ENCODE results near the gene SACS.
"Not testable (repeated sequence)": the region's sequence is repeated elsewhere in the genome, so short reads cannot be mapped to it uniquely, and the experiment has no call there.

The SACS gene

DNA sequence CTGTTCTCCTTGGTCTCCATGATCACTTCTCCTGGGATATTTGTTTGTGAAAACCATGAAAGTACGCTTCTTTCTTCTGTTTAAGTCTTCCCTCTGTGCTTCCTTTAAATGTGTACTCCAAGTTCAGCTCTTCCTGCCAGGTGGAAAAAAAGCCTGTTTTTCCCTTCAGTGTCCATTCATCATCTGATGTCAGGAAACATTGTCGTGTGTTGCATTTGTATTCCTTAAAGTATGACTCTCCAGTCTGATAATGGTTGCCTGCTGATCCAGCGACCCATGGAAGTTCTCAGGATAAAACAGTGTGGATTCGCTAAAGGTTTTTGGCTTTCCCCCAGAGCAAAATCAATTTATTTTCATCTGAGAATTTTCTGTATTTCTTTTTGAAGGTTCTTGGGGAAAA lies 22.3 kb downstream of the SACS start:
- no peaks in the 10 kb centered on the region for H3K9me3 Mint-ChIP-seq
- H3K36me3 Mint-ChIP-seq (ENCODE audit: low read depth), result no peaks in the 10 kb centered on the region
- H3K4me3 Mint-ChIP-seq, result no peak overlapping the region
- H3K27ac Mint-ChIP-seq, result no peak overlapping the region
- no peaks in the 10 kb centered on the region for H3K4me1 Mint-ChIP-seq (ENCODE audit: low read depth)
- H3K27me3 Mint-ChIP-seq, result no peaks in the 10 kb centered on the region
- intact Hi-C loops (cut with micrococcal nuclease), result no loop called here

GRCh38 chr13:23408026-23408425 lies 25.5 kb downstream of the SACS start:
- no peak overlapping the region for H3K4me3 Mint-ChIP-seq
- H3K36me3 Mint-ChIP-seq (ENCODE audit: low read depth), result no peaks in the 10 kb centered on the region
- no peaks in the 10 kb centered on the region for H3K9me3 Mint-ChIP-seq
- H3K4me1 Mint-ChIP-seq (ENCODE audit: low read depth), result no peaks in the 10 kb centered on the region
- H3K27ac Mint-ChIP-seq, result no peak overlapping the region
- intact Hi-C loops (cut with micrococcal nuclease), result loop anchor here (5.0 kb wide), 1 partner anchor 464 kb away; no protein-coding TSS in a partner anchor
- H3K27me3 Mint-ChIP-seq, result peaks cover 1% of the 10 kb centered on the region

- H3K4me3 Mint-ChIP-seq; H3K27me3 Mint-ChIP-seq; H3K27ac Mint-ChIP-seq; intact Hi-C loops (cut with micrococcal nuclease); H3K4me1 Mint-ChIP-seq (ENCODE audit: low read depth); H3K36me3 Mint-ChIP-seq (ENCODE audit: low read depth): not testable (repeated sequence)
- peaks cover 15% of the 10 kb centered on the region for H3K9me3 Mint-ChIP-seq
Observed at GRCh38 chr13:23401156-23401555, 32.3 kb downstream of the SACS start.

- Mint-ChIP-seq H3K27ac (peak overlapping the region; percentile 14), H3K4me1 (ENCODE audit: low read depth) (peaks cover 7% of the 10 kb centered on the region), H3K36me3 (ENCODE audit: low read depth) (no peaks in the 10 kb centered on the region), H3K27me3 (peaks cover 1% of the 10 kb centered on the region), H3K9me3 (peaks cover 15% of the 10 kb centered on the region), H3K4me3 (no peak overlapping the region)
- intact Hi-C loops (cut with micrococcal nuclease), result no loop called here
Observed at GRCh38 chr13:23399347-23399746, 34.2 kb downstream of the SACS start.

- Mint-ChIP-seq H3K4me1 (ENCODE audit: low read depth) (peaks cover 7% of the 10 kb centered on the region), H3K27ac (no peak overlapping the region), H3K9me3 (peaks cover 11% of the 10 kb centered on the region), H3K4me3 (no peak overlapping the region), H3K36me3 (ENCODE audit: low read depth) (no peaks in the 10 kb centered on the region), H3K27me3 (no peaks in the 10 kb centered on the region)
- intact Hi-C loops (cut with micrococcal nuclease), result no loop called here
Observed at GRCh38 chr13:23394821-23395220, 38.7 kb downstream of the SACS start.

DNA sequence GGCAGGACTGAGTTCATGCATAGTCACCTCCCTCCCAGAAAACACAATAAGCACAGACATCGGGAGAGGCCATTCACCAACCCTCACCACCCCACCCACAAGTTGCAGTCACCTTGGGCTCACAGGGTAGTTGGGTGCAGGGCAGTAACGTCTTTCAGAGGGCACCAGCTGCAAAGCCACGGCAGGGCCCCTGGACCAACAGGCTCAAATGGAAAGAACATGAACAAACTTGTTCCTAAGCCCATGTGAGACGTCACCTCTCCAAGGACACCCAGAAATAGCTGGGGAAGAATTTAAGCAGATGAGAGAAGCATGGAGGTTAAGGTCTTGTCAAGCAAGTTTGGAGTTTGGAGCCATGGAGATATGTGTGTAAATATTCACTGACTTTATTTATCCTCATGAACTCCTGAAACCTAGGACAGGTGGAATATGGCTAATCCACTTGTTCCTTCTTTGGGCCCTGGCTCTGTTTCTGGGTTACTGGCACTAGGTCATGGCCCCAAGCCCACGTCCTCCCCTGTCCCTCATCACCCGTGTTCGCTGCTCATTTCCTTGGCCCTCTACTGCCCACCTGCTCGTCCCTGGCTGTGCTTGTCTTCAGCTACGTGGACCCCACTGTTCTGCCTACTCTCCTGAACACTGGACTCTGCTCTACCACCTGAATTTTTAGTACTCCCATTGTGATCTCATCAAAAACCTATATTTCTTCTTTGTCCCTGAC lies 40.4 kb downstream of the SACS start:
- H3K4me1 Mint-ChIP-seq (ENCODE audit: low read depth), result no peaks in the 10 kb centered on the region
- H3K27ac Mint-ChIP-seq, result no peak overlapping the region
- no peaks in the 10 kb centered on the region for H3K36me3 Mint-ChIP-seq (ENCODE audit: low read depth)
- H3K9me3 Mint-ChIP-seq, result no peaks in the 10 kb centered on the region
- no peak overlapping the region for H3K4me3 Mint-ChIP-seq
- no peaks in the 10 kb centered on the region for H3K27me3 Mint-ChIP-seq
- intact Hi-C loops (cut with micrococcal nuclease), result no loop called here

DNA sequence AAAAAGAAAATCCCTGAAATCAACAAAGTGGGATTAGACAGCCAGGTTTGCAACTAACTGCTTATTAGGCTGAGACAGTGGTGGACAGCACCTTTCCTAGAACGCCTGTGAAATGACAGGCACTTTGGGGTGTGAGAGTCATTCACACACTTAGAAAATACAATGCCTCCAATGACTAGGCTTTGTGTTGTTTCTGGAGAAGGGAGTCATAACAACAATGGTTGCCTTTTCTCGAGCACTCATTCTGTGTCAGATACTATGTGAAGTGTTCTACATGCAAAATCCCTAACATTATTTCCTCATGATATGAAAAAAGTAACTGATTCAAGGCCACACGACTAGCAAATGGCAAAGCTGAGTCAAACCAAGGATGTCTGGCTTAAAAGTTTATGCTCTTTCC lies 41.2 kb downstream of the SACS start:
- intact Hi-C loops (cut with micrococcal nuclease), result no loop called here
- H3K4me3 Mint-ChIP-seq, result no peak overlapping the region
- H3K27ac Mint-ChIP-seq, result no peak overlapping the region
- no peaks in the 10 kb centered on the region for H3K36me3 Mint-ChIP-seq (ENCODE audit: low read depth)
- no peaks in the 10 kb centered on the region for H3K9me3 Mint-ChIP-seq
- no peaks in the 10 kb centered on the region for H3K4me1 Mint-ChIP-seq (ENCODE audit: low read depth)
- no peaks in the 10 kb centered on the region for H3K27me3 Mint-ChIP-seq

DNA sequence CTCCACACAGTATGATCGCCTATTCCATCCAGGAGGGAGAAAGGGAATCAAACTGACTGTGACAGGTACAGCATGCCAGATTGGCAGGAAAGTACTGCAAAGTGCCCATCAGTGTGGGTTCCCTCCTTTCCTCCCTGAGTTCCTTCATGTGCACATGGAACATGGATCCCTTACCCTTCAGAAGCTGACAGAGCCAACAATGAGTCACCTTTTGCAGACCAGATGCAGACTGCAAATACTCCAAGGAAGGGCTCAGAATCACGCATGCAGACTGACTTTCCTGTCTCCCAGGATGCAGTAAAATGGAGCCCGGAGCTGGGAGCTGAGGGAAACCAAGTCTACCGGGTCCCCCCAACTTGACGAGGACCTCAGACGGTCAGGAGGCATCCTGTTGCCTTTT lies 41.8 kb downstream of the SACS start:
- Mint-ChIP-seq H3K4me3 (no peak overlapping the region), H3K27ac (no peak overlapping the region), H3K9me3 (no peaks in the 10 kb centered on the region), H3K36me3 (ENCODE audit: low read depth) (no peaks in the 10 kb centered on the region), H3K4me1 (ENCODE audit: low read depth) (no peaks in the 10 kb centered on the region), H3K27me3 (no peaks in the 10 kb centered on the region)
- intact Hi-C loops (cut with micrococcal nuclease), result no loop called here

GRCh38 chr13:23386533-23386932 lies 47.0 kb downstream of the SACS start:
- peaks cover 4% of the 10 kb centered on the region for H3K27me3 Mint-ChIP-seq
- H3K4me1 Mint-ChIP-seq (ENCODE audit: low read depth), result no peaks in the 10 kb centered on the region
- no peaks in the 10 kb centered on the region for H3K9me3 Mint-ChIP-seq
- H3K36me3 Mint-ChIP-seq (ENCODE audit: low read depth), result no peaks in the 10 kb centered on the region
- no peak overlapping the region for H3K4me3 Mint-ChIP-seq
- intact Hi-C loops (cut with micrococcal nuclease), result no loop called here
- no peak overlapping the region for H3K27ac Mint-ChIP-seq

GRCh38 chr13:23385931-23386330 lies 47.6 kb downstream of the SACS start:
- Mint-ChIP-seq H3K27me3 (peaks cover 4% of the 10 kb centered on the region), H3K4me3 (no peak overlapping the region), H3K36me3 (ENCODE audit: low read depth) (no peaks in the 10 kb centered on the region), H3K4me1 (ENCODE audit: low read depth) (no peaks in the 10 kb centered on the region), H3K27ac (no peak overlapping the region), H3K9me3 (no peaks in the 10 kb centered on the region)
- intact Hi-C loops (cut with micrococcal nuclease), result no loop called here

- Mint-ChIP-seq H3K4me1 (ENCODE audit: low read depth) (peaks cover 10% of the 10 kb centered on the region), H3K27ac (no peak overlapping the region), H3K4me3 (no peak overlapping the region), H3K27me3 (peaks cover 8% of the 10 kb centered on the region), H3K36me3 (ENCODE audit: low read depth) (no peaks in the 10 kb centered on the region), H3K9me3 (no peaks in the 10 kb centered on the region)
- intact Hi-C loops (cut with micrococcal nuclease), result no loop called here
Observed at GRCh38 chr13:23384111-23384510, 49.4 kb downstream of the SACS start.

DNA sequence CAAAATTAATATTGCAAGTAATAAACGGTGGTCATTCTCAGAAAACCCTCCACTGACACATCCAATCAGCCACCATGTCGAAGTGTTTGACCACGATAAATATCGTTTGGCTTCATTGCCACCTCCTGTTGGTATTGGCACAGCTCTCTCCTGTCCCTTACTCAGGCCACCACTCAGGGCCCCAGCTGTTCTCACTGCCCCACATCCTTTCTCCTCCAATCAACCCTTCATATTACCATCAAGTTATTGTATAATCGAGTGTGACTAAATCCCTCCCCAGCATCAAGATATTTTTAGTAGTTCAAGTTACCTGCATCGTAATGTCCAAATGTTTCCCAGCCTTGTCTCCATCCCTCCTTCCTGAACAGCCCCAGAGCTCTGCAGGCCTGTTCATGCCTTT lies 50.4 kb downstream of the SACS start:
- intact Hi-C loops (cut with micrococcal nuclease), result no loop called here
- Mint-ChIP-seq H3K9me3 (no peaks in the 10 kb centered on the region), H3K27me3 (peaks cover 11% of the 10 kb centered on the region), H3K4me3 (no peak overlapping the region), H3K27ac (no peak overlapping the region), H3K36me3 (ENCODE audit: low read depth) (no peaks in the 10 kb centered on the region), H3K4me1 (ENCODE audit: low read depth) (peaks cover 19% of the 10 kb centered on the region)

DNA sequence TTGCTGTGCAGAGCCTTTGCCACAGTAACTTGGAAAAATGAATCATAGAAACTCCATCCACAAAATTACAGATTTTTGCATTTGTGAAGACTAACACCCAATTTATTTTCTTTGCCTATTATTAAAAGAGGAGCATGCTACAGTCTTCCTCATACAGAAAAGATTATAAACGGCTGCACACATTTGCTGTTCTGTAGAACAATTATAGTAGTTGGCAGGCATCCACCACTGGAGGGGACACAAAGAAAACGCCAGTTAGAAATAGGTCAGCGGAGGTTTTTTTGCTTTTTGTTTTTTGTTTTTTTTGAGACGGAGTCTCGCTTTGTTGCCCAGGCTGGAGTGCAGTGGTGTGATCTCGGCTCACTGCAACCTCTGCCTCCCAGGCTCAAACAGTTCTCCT lies 51.6 kb downstream of the SACS start:
- Mint-ChIP-seq H3K27me3 (peaks cover 16% of the 10 kb centered on the region), H3K4me1 (ENCODE audit: low read depth) (peaks cover 30% of the 10 kb centered on the region), H3K27ac (no peak overlapping the region), H3K4me3 (no peak overlapping the region), H3K9me3 (no peaks in the 10 kb centered on the region), H3K36me3 (ENCODE audit: low read depth) (no peaks in the 10 kb centered on the region)
- intact Hi-C loops (cut with micrococcal nuclease), result no loop called here

- H3K27me3 Mint-ChIP-seq, result peaks cover 16% of the 10 kb centered on the region
- H3K4me3 Mint-ChIP-seq, result no peak overlapping the region
- H3K9me3 Mint-ChIP-seq, result no peaks in the 10 kb centered on the region
Observed at GRCh38 chr13:23380534-23380933, 53.0 kb downstream of the SACS start.

GRCh38 chr13:23377983-23378632 lies 55.4 kb downstream of the SACS start:
- Mint-ChIP-seq H3K27me3 (peaks cover 11% of the 10 kb centered on the region), H3K4me3 (no peak overlapping the region), H3K9me3 (no peaks in the 10 kb centered on the region), H3K27ac (peak overlapping the region; percentile 39), H3K36me3 (ENCODE audit: low read depth) (no peaks in the 10 kb centered on the region), H3K4me1 (ENCODE audit: low read depth) (peaks cover 34% of the 10 kb centered on the region)
- intact Hi-C loops (cut with micrococcal nuclease), result loop anchor here (10.0 kb wide), 5 partner anchors 87 to 1927 kb away; partner anchors contain the start of genes MIPEP, NUP58 and SPATA13

More at GRCh38 chr13:23380534-23380933, 53.0 kb downstream of the SACS start:
- intact Hi-C loops (cut with micrococcal nuclease), result no loop called here
- H3K27ac Mint-ChIP-seq, result no peak overlapping the region
- no peaks in the 10 kb centered on the region for H3K36me3 Mint-ChIP-seq (ENCODE audit: low read depth)
- peaks cover 30% of the 10 kb centered on the region for H3K4me1 Mint-ChIP-seq (ENCODE audit: low read depth)

Measured in dendritic cell treated with granulocyte-macrophage colony-stimulating factor and Interleukin-4, amounts not matched to agents 40 ng/mL and 50 ng/mL, for 4 days (primary cell).